C4-2B (cell line): Measurements from ENCODE around the gene AMDHD2.

ENCODE experiments used
- CTCF ChIP-seq: fragments of 450-650 bp; conservative IDR thresholded peaks from 2 replicates; pipeline ENCODE4 v1.5.1; 2017; ENCODE audit warnings: mild to moderate bottlenecking
- ZFX ChIP-seq: fragments of 450-650 bp; IDR thresholded peaks from 2 replicates; pipeline ENCODE4 v1.6.1; 2017

GRCh38 chr16:2480948-2481347 lies 39.2 kb upstream of the AMDHD2 start:
- no peak for TF ChIP-seq CTCF
- TF ChIP-seq ZFX: no peak
